GM03348 (cell line): ENCODE data around the gene KIF20B.
"Not testable (repeated sequence)": the region's sequence is repeated elsewhere in the genome, so short reads cannot be mapped to it uniquely, and the experiment has no call there.

ENCODE experiments used
- DNase-seq: peaks from one replicate; pipeline ENCODE4 v3.0.0; 2012; ENCODE audit warnings: low spot score

KIF20B gene

GRCh38 chr10:89684604-89685003 is 16.8 kb upstream of the KIF20B start:
- DNase-seq: peak; percentile 62

- no peak for DNase-seq
These were observed 15.5 kb upstream of the KIF20B start for GRCh38 chr10:89685936-89686335.

- no peak for DNase-seq
These were observed 11.4 kb upstream of the KIF20B start for GRCh38 chr10:89690027-89690426.

DNA sequence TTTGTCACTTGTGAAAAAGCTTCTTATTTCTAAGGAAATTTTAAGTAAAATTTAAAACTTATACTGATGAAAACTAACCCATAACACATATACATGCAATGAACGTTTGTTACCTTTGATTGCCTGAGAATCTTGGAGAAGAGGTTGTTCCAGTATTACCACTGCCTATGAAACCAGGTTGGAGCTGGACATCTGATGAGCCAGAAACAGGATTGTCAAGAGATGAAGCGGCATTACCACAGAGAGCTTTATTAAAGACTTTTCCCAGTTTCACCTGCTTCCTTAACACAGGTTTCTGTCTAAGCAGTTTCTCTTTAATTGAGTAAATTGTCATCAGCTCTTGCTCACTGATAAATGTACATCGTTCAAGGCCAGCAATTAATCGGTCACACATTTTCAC is 9.0 kb upstream of the KIF20B start:
- DNase-seq: no peak

- no peak for DNase-seq
These were observed 8.2 kb upstream of the KIF20B start for GRCh38 chr10:89693176-89693575.

GRCh38 chr10:89695307-89695706 is 6.1 kb upstream of the KIF20B start:
- DNase-seq: no peak

DNA sequence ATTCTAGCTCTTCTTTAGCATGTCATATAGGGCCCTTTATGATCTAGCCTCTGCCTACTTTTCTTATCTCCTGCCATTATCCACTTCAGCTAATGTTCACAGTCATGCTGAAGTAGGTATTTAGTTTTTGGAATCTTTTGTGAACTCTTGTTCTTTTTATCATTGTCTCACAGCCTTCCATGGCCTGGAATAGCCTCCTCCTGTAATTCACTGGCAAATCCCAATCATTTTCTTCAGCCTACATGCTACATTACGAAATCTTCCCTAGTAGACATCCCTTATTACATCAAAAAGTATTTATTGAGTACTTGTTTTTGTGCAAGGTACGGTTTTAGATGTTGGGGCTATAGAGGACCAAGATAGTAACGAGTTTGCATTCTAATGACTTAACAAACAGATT is 3.4 kb upstream of the KIF20B start:
- no peak for DNase-seq

GRCh38 chr10:89699581-89700064 is 1.8 kb upstream of the KIF20B start:
- DNase-seq: no peak

DNA sequence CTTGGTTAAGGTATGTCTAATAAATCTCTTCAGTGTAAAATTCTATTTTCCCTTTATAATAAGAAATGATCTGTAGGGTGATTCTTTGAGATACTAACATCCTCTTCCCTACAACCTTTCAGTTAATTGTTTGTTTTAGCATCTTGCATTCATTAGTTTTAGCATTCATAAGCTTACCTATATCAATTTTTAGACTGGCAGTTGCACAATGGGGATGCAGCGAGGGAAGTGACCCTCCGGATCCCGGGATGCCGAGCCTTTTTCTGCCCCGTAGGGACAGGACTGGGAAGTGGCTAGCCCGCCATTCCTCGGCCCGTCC is 508 bp upstream of the KIF20B start:
- no peak for DNase-seq

- DNase-seq: peak; percentile 5
These were observed 711 bp downstream of the KIF20B start for GRCh38 chr10:89702121-89702480.

DNA sequence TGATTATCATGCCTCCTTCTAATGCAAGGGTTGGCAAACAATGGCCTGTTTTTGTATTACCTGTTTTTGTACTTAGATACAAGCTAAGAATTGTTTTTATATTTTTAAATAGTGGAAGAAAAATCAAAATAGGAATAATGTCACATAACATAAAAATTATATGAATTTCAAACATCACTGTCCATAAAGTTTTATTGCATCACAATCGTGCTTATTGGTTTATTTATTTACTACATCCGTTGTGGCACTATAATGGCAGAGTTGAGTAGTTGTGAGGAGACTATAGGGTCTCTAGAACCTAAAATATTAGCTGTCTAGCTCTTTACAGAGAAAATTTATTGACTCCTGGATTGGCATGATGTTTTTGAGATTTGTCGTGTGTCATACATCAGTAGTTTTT is 4.1 kb downstream of the KIF20B start:
- no peak for DNase-seq

- no peak for DNase-seq
These were observed 4.6 kb downstream of the KIF20B start for GRCh38 chr10:89706011-89706410.

- no peak for DNase-seq
These were observed 6.0 kb downstream of the KIF20B start for GRCh38 chr10:89707372-89707771.

DNA sequence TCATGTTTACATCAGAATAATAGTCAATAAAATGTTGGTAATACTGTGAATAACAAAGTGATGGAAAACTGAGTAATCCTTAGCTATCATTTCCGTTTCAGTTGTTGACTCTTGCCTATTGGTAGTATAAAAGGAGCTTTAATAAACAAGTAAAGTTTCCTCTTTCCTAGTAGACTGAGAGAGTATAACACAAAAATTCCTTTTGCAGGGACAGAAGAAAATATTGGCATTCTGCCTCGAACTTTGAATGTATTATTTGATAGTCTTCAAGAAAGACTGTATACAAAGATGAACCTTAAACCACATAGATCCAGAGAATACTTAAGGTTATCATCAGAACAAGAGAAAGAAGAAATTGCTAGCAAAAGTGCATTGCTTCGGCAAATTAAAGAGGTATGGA is 9.4 kb downstream of the KIF20B start:
- no peak for DNase-seq

DNA sequence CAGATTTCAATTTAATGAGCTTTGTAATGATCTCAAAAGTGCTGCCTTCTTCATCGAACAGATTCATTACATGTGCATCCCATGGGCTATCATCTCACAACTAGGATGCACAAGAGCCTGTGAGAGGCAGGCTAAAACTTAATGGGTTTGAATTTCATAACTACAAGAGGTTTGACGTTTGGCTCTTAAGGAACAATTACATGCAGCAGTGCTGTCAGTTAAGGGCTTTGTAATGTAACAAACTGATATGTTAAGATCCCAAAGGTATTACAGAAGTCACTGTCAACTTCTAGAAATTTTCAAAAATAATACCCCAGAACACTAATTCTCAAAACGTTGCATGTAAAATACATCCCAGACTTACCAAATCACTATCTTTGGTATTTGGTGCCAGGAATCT is 33.2 kb downstream of the KIF20B start:
- no peak for DNase-seq

DNA sequence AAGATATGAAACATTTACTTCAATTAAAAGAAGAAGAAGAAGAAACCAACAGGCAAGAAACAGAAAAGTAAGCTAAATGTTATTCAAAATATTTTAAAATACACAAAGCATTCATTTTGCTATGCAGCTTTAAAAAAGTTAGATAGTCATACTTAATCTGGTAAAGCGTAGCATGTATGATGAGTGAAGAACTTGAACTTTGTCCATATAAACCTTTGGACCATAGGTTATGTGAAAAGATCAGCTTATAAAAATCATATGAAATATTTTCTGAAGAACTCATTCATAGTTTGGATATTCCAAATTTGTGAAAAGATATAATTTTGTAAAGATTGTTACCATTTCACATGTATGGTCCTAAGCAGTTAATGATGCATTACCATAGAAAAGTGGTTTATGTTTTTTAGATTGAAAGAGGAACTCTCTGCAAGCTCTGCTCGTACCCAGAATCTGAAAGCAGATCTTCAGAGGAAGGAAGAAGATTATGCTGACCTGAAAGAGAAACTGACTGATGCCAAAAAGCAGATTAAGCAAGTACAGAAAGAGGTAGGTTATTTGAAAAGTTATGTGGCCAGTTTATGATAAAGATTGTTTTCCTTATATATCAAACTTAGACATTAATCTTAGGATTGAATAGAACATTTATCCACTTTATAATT is 37.3 kb downstream of the KIF20B start:
- no peak for DNase-seq

GRCh38 chr10:89741126-89741762 is 39.9 kb downstream of the KIF20B start:
- no peak for DNase-seq

DNA sequence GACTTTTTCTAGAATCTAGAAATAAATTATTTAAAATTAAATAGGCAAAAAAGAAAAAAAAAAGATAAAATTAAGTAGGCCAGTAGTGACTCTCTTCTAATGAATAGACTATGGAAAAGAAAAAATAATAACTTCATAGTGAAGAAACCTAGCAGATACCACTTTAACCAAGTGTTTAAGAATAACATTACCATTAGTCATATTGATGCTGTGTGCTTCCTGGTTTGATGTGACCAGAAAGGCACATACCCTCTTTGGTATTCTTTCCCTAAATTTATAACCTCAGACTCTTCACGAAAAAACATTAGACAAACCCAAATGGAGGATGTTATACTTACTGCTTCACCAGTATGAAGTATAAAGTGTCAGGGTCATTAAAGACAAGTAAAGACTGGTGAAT is 42.6 kb downstream of the KIF20B start:
- peak; percentile 41 for DNase-seq

- DNase-seq: no peak
These were observed 44.5 kb downstream of the KIF20B start for GRCh38 chr10:89745903-89746302.

DNA sequence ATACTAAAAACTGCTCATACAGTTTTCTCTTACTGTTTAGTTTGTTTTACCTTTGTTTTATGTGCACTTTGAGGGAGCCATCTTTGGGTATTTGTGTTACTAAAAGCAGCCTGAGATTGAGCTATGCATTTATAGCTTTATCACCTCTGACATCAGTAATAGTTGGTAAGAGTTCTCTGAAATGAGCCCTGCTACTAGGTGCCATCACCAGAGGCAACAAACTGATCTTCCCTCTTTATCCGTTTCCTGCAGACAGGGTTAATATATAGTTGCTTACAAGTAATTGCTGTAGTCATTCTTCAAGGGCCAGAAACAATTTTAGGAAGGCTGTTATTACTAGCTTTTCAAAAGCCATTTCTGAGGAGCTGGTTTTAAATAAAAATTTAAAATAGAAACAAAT is 49.1 kb downstream of the KIF20B start:
- no peak for DNase-seq

GRCh38 chr10:89755374-89755773 is 54.0 kb downstream of the KIF20B start:
- DNase-seq: no peak

DNA sequence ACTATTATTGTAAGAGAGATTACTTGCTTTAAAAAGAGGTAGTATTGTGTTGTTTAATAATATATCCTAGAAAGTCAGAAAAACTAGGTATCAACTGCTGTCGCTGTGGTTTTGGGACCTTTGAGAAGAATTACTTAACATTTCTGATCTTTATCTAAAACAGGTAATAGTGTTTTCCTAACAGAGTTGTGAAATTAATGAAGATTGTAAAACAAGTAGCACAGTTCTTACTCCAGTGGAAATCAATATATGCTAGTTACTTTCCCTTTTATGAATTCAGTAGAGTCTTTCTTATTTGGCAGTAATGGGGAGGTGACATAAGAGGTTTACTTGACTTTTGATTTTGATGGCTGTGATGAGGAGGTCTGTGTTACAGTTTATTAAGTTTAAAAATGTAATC is 58.1 kb downstream of the KIF20B start:
- no peak for DNase-seq

- not testable (repeated sequence) for DNase-seq
These were observed 62.3 kb downstream of the KIF20B start for GRCh38 chr10:89763671-89764070.

- no peak for DNase-seq
These were observed 70.3 kb downstream of the KIF20B start for GRCh38 chr10:89771684-89772083.
